Osteocyte (in vitro differentiated cells): ENCODE results near the gene TAF11L13. TPM values are rescaled to one million over a fixed set of nuclear protein-coding genes. Genes with fewer than 3 reads are reported as not detected.
"Not testable (repeated sequence)": the region's sequence is repeated elsewhere in the genome, so short reads cannot be mapped to it uniquely, and the experiment has no call there.

Source experiments
- DNase-seq: peaks from one replicate; pipeline ENCODE4 v3.0.0; 2021; ENCODE audit warnings: mixed read lengths; ENCODE audit not compliant: unreplicated experiment; ENCODE audit errors: extremely low spot score
- H3K27ac Mint-ChIP-seq: one replicate; pipeline ENCODE4 v1.8.0; 2021; ENCODE audit warnings: mild to moderate bottlenecking, mixed read lengths; ENCODE audit not compliant: unreplicated experiment
- H3K27me3 Mint-ChIP-seq: one replicate; pipeline ENCODE4 v1.8.0; 2021; ENCODE audit warnings: mixed read lengths; ENCODE audit not compliant: unreplicated experiment
- H3K36me3 Mint-ChIP-seq: one replicate; pipeline ENCODE4 v1.8.0; 2021; ENCODE audit warnings: mixed read lengths; ENCODE audit not compliant: unreplicated experiment
- H3K4me1 Mint-ChIP-seq: one replicate; pipeline ENCODE4 v1.8.0; 2021; ENCODE audit warnings: mixed read lengths; ENCODE audit not compliant: unreplicated experiment
- H3K4me3 Mint-ChIP-seq: one replicate; pipeline ENCODE4 v1.8.0; 2021; ENCODE audit warnings: mild to moderate bottlenecking, moderate library complexity, mixed read lengths; ENCODE audit not compliant: unreplicated experiment
- H3K9me3 Mint-ChIP-seq: one replicate; pipeline ENCODE4 v1.8.0; 2021; ENCODE audit warnings: mixed read lengths; ENCODE audit not compliant: unreplicated experiment
- CTCF ChIP-seq: fragments of 200-600 bp; sonication (generic); IDR thresholded peaks from 2 replicates; pipeline ENCODE4 v1.5.0; 2021; ENCODE audit warnings: antibody characterized with exemption, mild to moderate bottlenecking, moderate library complexity
- long read RNA-seq: library from polyadenylated mRNA; unstranded; transcript quantifications from one replicate; pipeline ENCODE4 v2.0.0, GENCODE V29; 2021
- total RNA-seq: library from RNA; stranded (reverse); gene quantifications from 2 replicates; pipeline ENCODE4 v1.2.1, GENCODE V29; 2021

Gene TAF11L13
- not detected in 2 replicates for total RNA-seq
- long read RNA-seq: 0 reads

GRCh38 chr5:17631788-17632187 is at the start of gene TAF11L13:
TSS of gene TAF11L13 (plus strand) at chr5:17632088.
- not testable (repeated sequence) for H3K27me3 Mint-ChIP-seq, DNase-seq, H3K9me3 Mint-ChIP-seq, H3K36me3 Mint-ChIP-seq, H3K4me3 Mint-ChIP-seq, H3K4me1 Mint-ChIP-seq, H3K27ac Mint-ChIP-seq

- H3K27me3 Mint-ChIP-seq, H3K27ac Mint-ChIP-seq, DNase-seq, H3K9me3 Mint-ChIP-seq, H3K36me3 Mint-ChIP-seq, H3K4me3 Mint-ChIP-seq, H3K4me1 Mint-ChIP-seq: not testable (repeated sequence)
These were observed 46.2 kb upstream of the TAF11L13 start, which contains the start of gene TAF11L7 for GRCh38 chr5:17585658-17586057. TSS of gene TAF11L7 (minus strand) at chr5:17585758.

GRCh38 chr5:17590860-17591259 is 41.0 kb upstream of the TAF11L13 start, which contains the start of gene TAF11L8:
TSS of gene TAF11L8 (minus strand) at chr5:17590960.
- H3K4me3 Mint-ChIP-seq, H3K27ac Mint-ChIP-seq, H3K4me1 Mint-ChIP-seq, H3K9me3 Mint-ChIP-seq, DNase-seq, H3K27me3 Mint-ChIP-seq, H3K36me3 Mint-ChIP-seq: not testable (repeated sequence)

GRCh38 chr5:17594255-17594654 is 37.6 kb upstream of the TAF11L13 start, which contains the start of gene TAF11L9:
TSS of gene TAF11L9 (minus strand) at chr5:17594394.
- H3K9me3 Mint-ChIP-seq, H3K36me3 Mint-ChIP-seq, H3K4me3 Mint-ChIP-seq, H3K27ac Mint-ChIP-seq, H3K27me3 Mint-ChIP-seq, H3K4me1 Mint-ChIP-seq: not testable (repeated sequence)
- peak; percentile 92 for DNase-seq

GRCh38 chr5:17597728-17598127 is 34.2 kb upstream of the TAF11L13 start, which contains the start of gene TAF11L10:
TSS of gene TAF11L10 (minus strand) at chr5:17597828.
- not testable (repeated sequence) for H3K4me1 Mint-ChIP-seq, DNase-seq, H3K9me3 Mint-ChIP-seq, H3K27me3 Mint-ChIP-seq, H3K4me3 Mint-ChIP-seq, H3K36me3 Mint-ChIP-seq, H3K27ac Mint-ChIP-seq

GRCh38 chr5:17603880-17604279 is 28.0 kb upstream of the TAF11L13 start, which contains the start of gene TAF11L11:
TSS of gene TAF11L11 (plus strand) at chr5:17604183.
- not testable (repeated sequence) for H3K27ac Mint-ChIP-seq, H3K36me3 Mint-ChIP-seq, H3K9me3 Mint-ChIP-seq, DNase-seq, H3K4me3 Mint-ChIP-seq, H3K27me3 Mint-ChIP-seq
- H3K4me1 Mint-ChIP-seq: peaks cover 17% of the 10 kb centered on the region

GRCh38 chr5:17604951-17605350 is 26.9 kb upstream of the TAF11L13 start:
- DNase-seq: no peak
- H3K27me3 Mint-ChIP-seq: no peaks in the 10 kb centered on the region
- no peak for TF ChIP-seq CTCF
- H3K4me3 Mint-ChIP-seq: no peak overlapping the region
- no peaks in the 10 kb centered on the region for H3K36me3 Mint-ChIP-seq
- H3K4me1 Mint-ChIP-seq: peaks cover 17% of the 10 kb centered on the region
- H3K27ac Mint-ChIP-seq: no peak overlapping the region
- no peaks in the 10 kb centered on the region for H3K9me3 Mint-ChIP-seq

GRCh38 chr5:17607461-17607860 is 24.4 kb upstream of the TAF11L13 start:
- H3K9me3 Mint-ChIP-seq, H3K4me3 Mint-ChIP-seq, H3K27me3 Mint-ChIP-seq, H3K36me3 Mint-ChIP-seq, DNase-seq, H3K27ac Mint-ChIP-seq: not testable (repeated sequence)
- peaks cover 17% of the 10 kb centered on the region for H3K4me1 Mint-ChIP-seq

- not testable (repeated sequence) for H3K4me3 Mint-ChIP-seq
These were observed 21.8 kb upstream of the TAF11L13 start, which contains the start of gene TAF11L12 for GRCh38 chr5:17610092-17610491. TSS of gene TAF11L12 (plus strand) at chr5:17610392.

More at GRCh38 chr5:17610092-17610491, 21.8 kb upstream of the TAF11L13 start, which contains the start of gene TAF11L12:
- not testable (repeated sequence) for H3K27ac Mint-ChIP-seq, H3K4me1 Mint-ChIP-seq, H3K27me3 Mint-ChIP-seq, H3K9me3 Mint-ChIP-seq, H3K36me3 Mint-ChIP-seq, DNase-seq
